Panc1 (cell line): ENCODE results near the gene SLC22A12. TPM values are rescaled to one million over a fixed set of nuclear protein-coding genes. Genes with fewer than 3 reads are reported as not detected.

Source experiments
- ATAC-seq: fragments of 200-7000 bp; cut with Tn5 transposase; 2 replicates; pipeline ENCODE4 v1.9.1; 2020; ENCODE audit warnings: mild to moderate bottlenecking, moderate library complexity
- BruUV-seq: library from RNA; stranded (reverse); fragments of 400-500 nt; replicated peaks from 2 replicates; lab custom pipeline; 2021; lab: Mats Ljungman, UMichigan
- CTCF ChIA-PET: fragments of 300-600 bp; sonication (Branson Sonifier 250); formaldehyde crosslinking; loops from one replicate; lab custom pipeline; 2022; ENCODE audit warnings: antibody characterized with exemption; lab: Charles Lee
- POLR2A ChIA-PET: fragments of 300-600 bp; sonication (Branson Sonifier 250); formaldehyde crosslinking; loops from one replicate; lab custom pipeline; 2022; ENCODE audit warnings: antibody characterized with exemption; lab: Charles Lee
- DNase-seq: peaks from one replicate; pipeline ENCODE4 v3.0.0-alpha.2; 2010; ENCODE audit warnings: low read depth, low spot score
- H3K27ac ChIP-seq: 2 replicates; pipeline ENCODE4 v1.5.1; 2011; ENCODE audit warnings: mild to moderate bottlenecking, low read length, inconsistent platforms
- H3K27me3 ChIP-seq: fragments of 200-500 bp; sonication (Bioruptor generic); 2 replicates; pipeline ENCODE4 v1.6.0; 2014; ENCODE audit warnings: low read length, inconsistent platforms; ENCODE audit not compliant: control insufficient read depth, insufficient read depth
- H3K36me3 ChIP-seq: fragments of 200-500 bp; sonication (Bioruptor generic); 2 replicates; pipeline ENCODE4 v1.5.1; 2014; ENCODE audit warnings: inconsistent platforms, mild to moderate bottlenecking, low read length, moderate library complexity; ENCODE audit not compliant: control insufficient read depth, insufficient read depth
- H3K4me1 ChIP-seq: 2 replicates; pipeline ENCODE4 v1.5.1; 2011; ENCODE audit warnings: inconsistent platforms, mild to moderate bottlenecking, low read length, moderate library complexity; ENCODE audit not compliant: control insufficient read depth, insufficient read depth
- H3K4me3 ChIP-seq, 2 experiments: 2 replicates each; pipeline ENCODE4 v1.5.1; 2011 to 2012; ENCODE audit warnings: low read depth in 2 of 2, low read length in 2 of 2, mild to moderate bottlenecking in 2 of 2, inconsistent platforms in 1 of 2, moderate library complexity in 1 of 2
- H3K9me3 ChIP-seq: fragments of 200-500 bp; sonication (Bioruptor generic); 2 replicates; pipeline ENCODE4 v1.5.1; 2014; ENCODE audit warnings: low read depth, mild to moderate bottlenecking, inconsistent platforms, low read length, moderate library complexity; ENCODE audit not compliant: control insufficient read depth, insufficient read depth
- CTCF ChIP-seq: fragments of 450-650 bp; IDR thresholded peaks from 2 replicates; pipeline ENCODE4 v1.5.1; 2017; ENCODE audit warnings: mild to moderate bottlenecking
- POLR2AphosphoS5 ChIP-seq: IDR thresholded peaks from 2 replicates; pipeline ENCODE4 v1.6.1; 2012; ENCODE audit warnings: mild to moderate bottlenecking, low read depth, low read length, moderate library complexity
- REST ChIP-seq, 2 experiments: IDR thresholded peaks; 2 replicates each; pipeline ENCODE4 v1.6.1; 2011 to 2012; ENCODE audit warnings: low read depth in 2 of 2, control low read depth in 1 of 2, low read length in 1 of 2, mild to moderate bottlenecking in 1 of 2, moderate library complexity in 1 of 2; ENCODE audit not compliant: insufficient read depth in 1 of 2
- SIN3A ChIP-seq: IDR thresholded peaks from 2 replicates; pipeline ENCODE4 v1.6.1; 2012; ENCODE audit warnings: low read depth, mild to moderate bottlenecking, low read length, moderate library complexity, borderline replicate concordance; ENCODE audit not compliant: insufficient read depth
- TCF7L2 ChIP-seq: IDR thresholded peaks from 2 replicates; pipeline ENCODE4 v1.6.1; 2011; ENCODE audit warnings: mild to moderate bottlenecking, low read depth, low read length, inconsistent platforms
- in situ Hi-C: cut with HindIII; loops from 2 replicates; pipeline ENCODE4 v1.10.0; 2016; ENCODE audit warnings: low sequenced_read_pairs, low pct_unique_long_range_greater_than_20kb
- intact Hi-C: fragments of 100-400 bp; cut with micrococcal nuclease; formaldehyde crosslinking; loops from one replicate; pipeline ENCODE4 v1.10.0; 2022; ENCODE audit not compliant: unreplicated experiment
- total RNA-seq: library from RNA; stranded (reverse); gene quantifications from one replicate; pipeline ENCODE4 v1.2.1, GENCODE V29; 2021; ENCODE audit not compliant: unreplicated experiment

The SLC22A12 gene
- total RNA-seq, 1 experiment from 2014 or later: not detected

DNA sequence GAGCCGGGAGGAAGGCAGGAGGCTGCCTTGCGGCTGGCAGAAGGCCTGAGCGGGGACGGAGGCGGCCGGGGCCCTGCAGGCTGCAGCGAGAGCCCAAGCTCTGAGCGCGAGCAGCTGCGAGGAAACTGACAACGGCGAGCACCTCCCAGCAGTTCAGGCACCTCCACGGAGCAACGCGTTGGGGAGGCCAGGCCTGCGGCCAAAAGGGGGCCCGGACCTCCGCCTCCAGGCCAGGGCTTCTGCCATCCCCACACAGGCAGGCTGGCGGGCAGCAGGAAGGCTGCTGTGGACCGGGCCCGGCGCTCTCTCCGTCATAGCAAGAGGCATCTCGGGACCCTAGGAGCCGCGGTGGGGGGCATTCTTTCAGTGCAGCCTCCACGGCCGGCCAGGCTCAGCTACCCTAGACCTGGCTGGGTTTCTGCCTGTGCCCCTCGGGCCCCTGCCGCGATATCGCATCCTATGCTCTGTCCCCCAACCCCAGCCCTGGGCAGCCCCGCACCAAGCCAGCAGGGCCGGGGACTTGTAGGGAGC lies 22.9 kb upstream of the SLC22A12 start:
- in situ Hi-C loops: no loop called here
- no peak for ATAC-seq
- Histone ChIP-seq H3K27ac (no peak overlapping the region), H3K9me3 (no peaks in the 10 kb centered on the region), H3K27me3 (no peaks in the 10 kb centered on the region), H3K4me3 (no peak overlapping the region), H3K36me3 (no peaks in the 10 kb centered on the region), H3K4me1 (0 out of 2 replicates have a peak, but pooled peaks cover 9% of the 10 kb centered on the region)
- no TSS peak for BruUV-seq
- no peak for DNase-seq
- intact Hi-C loops: no loop called here
- ChIA-PET CTCF (no interaction called here), POLR2A (no interaction called here)
- TF ChIP-seq POLR2AphosphoS5: no peak
- TF ChIP-seq CTCF: no peak
- no peak for TF ChIP-seq REST (IDR thresholded peaks at IDR 0.05; ENCODE audit: insufficient read depth in 1 of 2, low read depth in 2 of 2, low read length in 1 of 2)
- no peak for TF ChIP-seq TCF7L2
- no peak for TF ChIP-seq SIN3A

GRCh38 chr11:64568584-64569140 lies 22.4 kb upstream of the SLC22A12 start:
- DNase-seq (no peak), ATAC-seq (no peak)
- Histone ChIP-seq H3K36me3 (no peaks in the 10 kb centered on the region), H3K4me3 (no peak overlapping the region), H3K27ac (no peak overlapping the region), H3K27me3 (no peaks in the 10 kb centered on the region), H3K4me1 (0 out of 2 replicates have a peak, but pooled peaks cover 9% of the 10 kb centered on the region), H3K9me3 (no peaks in the 10 kb centered on the region)
- intact Hi-C loops (no loop called here), in situ Hi-C loops (no loop called here)
- no TSS peak for BruUV-seq
- ChIA-PET CTCF (no interaction called here), POLR2A (no interaction called here)
- no peak for TF ChIP-seq REST (IDR thresholded peaks at IDR 0.05; ENCODE audit: insufficient read depth in 1 of 2, low read depth in 2 of 2, low read length in 1 of 2)
- no peak for TF ChIP-seq CTCF
- TF ChIP-seq POLR2AphosphoS5: no peak
- TF ChIP-seq SIN3A: no peak
- no peak for TF ChIP-seq TCF7L2
